Cerebellar cortex (tissue), 1 donor: ENCODE measurements around the gene PCK1.

Source experiments
- DNase-seq: peaks from one replicate; pipeline ENCODE4 v3.0.0-alpha.2; 2015; ENCODE audit warnings: low spot score

PCK1 gene

DNA sequence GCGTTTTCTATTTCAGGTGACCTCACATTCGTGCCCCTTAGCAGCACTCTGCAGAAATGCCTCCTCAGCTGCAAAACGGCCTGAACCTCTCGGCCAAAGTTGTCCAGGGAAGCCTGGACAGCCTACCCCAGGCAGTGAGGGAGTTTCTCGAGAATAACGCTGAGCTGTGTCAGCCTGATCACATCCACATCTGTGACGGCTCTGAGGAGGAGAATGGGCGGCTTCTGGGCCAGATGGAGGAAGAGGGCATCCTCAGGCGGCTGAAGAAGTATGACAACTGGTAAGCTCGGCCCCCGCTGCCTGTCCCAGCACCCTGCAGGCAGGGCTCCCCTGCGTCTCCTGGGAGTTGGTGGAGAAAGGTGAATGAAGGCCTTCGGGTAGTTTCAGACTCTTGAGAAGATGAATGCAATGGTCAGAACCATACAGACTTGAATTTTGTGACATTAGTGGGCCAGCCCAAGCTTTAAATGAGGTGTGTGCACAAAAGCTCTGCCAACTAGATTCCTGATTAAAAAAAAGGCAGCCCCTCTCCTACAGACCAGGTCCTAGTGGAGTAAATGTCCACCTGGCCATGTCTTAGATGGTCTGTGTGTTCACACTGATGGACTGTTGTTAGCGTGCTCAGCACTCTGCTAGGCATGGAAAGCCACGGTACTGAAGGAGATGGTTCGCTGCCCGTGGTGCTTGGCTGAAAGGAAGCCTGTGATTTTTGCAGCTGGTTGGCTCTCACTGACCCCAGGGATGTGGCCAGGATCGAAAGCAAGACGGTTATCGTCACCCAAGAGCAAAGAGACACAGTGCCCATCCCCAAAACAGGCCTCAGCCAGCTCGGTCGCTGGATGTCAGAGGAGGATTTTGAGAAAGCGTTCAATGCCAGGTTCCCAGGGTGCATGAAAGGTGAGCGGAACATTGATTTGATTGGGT is 708 bp downstream of the PCK1 start:
- no peak for DNase-seq

GRCh38 chr20:57562541-57563465 is 1.9 kb downstream of the PCK1 start:
- no peak for DNase-seq

GRCh38 chr20:57563522-57563921 is 2.6 kb downstream of the PCK1 start:
- no peak for DNase-seq

DNA sequence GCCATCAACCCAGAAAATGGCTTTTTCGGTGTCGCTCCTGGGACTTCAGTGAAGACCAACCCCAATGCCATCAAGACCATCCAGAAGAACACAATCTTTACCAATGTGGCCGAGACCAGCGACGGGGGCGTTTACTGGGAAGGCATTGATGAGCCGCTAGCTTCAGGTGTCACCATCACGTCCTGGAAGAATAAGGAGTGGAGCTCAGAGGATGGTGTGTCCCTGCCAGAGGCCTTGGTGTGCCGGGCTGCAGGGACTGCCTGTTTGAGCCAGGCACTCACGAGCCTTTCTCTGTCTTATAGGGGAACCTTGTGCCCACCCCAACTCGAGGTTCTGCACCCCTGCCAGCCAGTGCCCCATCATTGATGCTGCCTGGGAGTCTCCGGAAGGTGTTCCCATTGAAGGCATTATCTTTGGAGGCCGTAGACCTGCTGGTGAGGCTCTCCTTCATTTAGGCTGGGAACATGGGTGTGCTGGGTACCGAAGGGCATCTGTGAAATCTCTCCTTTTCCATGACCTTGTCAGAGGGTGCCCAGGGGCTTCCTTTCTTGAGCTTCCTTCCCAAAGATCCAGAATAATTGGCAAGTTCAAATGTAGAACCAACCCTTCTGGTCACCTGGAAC is 3.4 kb downstream of the PCK1 start:
- DNase-seq = no peak

GRCh38 chr20:57564951-57565642 is 4.2 kb downstream of the PCK1 start:
- no peak for DNase-seq

DNA sequence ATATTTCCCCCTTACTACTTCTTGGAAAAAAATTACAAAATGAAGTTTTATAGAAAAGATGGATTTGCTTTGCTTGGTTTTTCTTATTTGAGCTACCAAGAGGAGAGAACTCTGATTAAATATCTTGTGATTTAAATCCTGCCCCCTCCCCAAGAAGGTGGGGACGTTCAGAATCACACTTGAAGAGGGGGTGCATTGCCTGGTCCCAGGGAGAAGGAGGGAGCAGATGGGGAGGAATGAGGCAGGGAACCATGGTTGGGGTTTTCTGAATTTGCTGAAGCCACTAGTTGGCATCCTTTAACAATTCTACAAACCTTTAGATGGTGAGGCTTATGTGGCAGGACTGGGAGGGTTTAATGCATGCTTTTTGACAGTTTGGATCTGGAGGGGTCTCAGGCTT is 5.5 kb downstream of the PCK1 start:
- DNase-seq = no peak

DNA sequence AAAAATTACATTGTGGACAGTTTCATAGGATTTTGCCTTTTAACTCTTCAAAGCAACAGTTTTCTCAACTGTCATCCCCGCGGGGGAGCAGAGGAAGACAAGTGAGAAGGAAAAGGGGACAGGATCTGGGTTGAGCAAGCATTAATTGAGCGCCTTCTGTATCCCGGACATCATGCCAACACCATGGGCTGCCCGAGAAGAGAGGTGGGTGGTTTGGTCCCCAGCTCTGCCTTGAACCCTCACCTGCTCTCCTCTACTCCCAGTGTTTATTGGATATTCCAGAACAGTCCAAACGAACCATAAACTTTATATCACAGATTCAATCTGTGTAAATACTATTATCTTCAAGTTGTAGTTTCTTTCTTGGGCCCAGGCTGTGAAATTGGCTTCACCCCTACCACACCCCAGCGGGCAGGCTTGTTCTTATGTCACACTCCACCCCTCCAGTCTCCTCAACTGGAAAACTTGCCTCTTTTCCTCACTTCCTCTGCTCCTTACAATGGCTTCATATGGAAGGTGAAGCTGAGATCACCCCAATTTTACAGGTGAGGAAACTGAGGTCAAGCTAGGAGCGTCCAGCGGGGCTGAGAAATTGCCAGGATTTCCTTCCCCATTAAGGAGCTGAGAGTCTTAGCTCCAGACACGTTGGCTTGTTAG is 6.0 kb downstream of the PCK1 start:
- DNase-seq = no peak

GRCh38 chr20:57567471-57568079 is 6.7 kb downstream of the PCK1 start:
- DNase-seq = no peak

DNA sequence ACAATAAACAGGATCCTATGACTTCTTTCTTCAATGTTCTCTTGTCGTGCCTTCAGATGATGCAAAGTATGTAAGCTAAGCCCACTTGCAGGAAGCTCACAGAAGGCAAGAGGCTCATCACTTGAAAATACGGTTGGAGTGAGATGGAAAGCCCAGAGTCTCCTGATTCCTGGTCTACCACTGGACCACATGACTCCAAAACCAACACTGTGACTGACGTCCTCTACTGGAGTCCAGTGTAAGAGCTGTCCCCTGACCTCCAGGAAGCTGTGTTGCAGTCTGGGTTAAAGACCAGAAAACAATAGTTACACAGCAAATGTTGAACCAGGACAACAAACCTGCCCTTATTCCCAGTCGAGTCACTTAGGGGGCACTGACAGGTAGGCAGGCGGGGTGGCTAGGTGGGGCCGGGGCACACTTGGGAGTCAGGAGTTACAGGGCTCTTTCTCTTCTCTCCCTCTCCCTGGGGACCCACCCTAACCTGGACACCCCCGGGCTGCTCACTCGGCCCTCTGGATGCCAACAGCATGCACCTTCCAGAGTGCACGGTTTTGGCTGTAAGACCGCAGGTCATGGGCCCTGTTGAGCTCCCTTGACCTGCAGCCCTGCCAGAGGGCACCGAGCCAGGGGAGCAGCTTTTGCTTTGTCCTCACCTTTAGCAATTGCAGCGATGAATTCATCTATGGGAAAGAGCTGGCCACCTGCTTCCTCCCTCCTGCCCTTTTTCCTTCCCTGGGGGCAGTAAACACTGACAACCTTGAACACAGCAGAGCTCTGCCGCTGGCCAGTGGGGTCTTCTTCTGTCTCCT is 7.4 kb downstream of the PCK1 start:
- no peak for DNase-seq

GRCh38 chr20:57568960-57569359 is 8.1 kb downstream of the PCK1 start:
- no peak for DNase-seq

- no peak for DNase-seq
These were observed 9.4 kb downstream of the PCK1 start for GRCh38 chr20:57570145-57570850.

DNA sequence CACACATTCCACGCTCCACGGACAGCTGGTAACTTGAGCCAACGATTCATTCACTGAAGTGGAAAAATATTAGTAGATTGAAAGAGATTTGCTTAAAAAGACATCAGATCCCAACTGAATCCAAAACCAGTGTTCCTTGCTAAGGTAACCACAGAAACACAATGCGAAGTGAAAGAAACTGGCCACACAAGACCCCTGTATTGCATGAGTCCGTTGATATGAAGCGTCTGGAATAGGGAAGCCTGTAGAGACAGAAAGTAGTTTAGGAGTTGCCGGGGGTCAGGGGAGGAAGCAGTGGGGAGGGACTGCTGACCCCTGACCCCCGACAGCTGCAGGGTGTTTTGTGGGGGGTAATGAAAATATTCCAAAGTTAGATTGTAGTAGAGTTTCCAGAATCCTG is 10.0 kb downstream of the PCK1 start:
- no peak for DNase-seq

DNA sequence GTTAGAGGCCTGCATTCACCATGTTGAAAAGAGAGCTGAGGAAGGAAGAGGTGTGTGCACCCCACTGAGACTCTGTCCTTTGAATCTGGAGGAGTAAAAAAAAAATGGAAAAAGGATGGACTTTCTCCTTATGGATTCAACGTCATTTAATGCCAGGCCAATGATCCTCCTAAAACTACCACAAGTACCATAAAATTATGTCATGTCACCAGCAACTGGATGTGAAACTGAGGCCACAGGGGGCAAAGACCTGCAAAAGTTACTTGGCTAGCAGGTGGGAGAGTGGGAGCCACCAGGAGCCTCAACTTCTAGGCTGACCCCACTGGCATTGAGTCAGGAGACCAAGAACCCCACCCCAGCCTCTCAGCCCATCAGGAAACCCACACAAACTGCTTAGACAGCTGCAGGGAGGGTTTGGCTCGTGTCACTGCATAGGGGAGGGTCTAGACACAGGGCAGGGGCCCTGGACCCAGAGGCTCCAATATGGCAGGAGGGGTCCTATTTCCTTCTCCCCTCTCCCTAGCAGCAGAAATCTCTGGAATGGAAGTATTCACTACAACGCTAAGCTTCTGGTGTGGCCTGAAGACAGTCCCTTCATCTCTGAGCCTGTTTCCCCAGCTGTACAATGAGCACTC is 11.0 kb downstream of the PCK1 start:
- no peak for DNase-seq

GRCh38 chr20:57573242-57573641 is 12.3 kb downstream of the PCK1 start:
- no peak for DNase-seq

DNA sequence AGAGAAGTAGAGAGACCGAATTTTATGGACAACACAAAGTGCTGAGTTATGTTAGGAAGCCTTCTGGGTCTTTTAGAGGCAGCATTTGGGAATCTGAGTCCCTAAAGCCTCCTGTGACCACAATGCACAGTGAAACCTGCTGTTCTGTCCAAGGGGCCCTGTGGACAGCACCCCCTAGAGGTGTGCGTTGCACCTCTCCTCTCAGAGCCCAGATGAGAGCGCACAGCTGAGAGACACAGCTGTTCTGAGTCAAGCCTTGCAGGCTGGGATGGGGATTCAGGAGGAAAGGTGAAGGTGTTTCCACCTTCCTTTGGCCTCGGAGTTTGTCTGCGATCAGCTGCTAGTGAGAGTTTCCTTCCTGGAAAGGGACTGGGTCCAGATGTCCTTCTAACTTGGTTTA is 13.0 kb downstream of the PCK1 start:
- no peak for DNase-seq

GRCh38 chr20:57574954-57575353 is 14.0 kb downstream of the PCK1 start:
- no peak for DNase-seq

DNA sequence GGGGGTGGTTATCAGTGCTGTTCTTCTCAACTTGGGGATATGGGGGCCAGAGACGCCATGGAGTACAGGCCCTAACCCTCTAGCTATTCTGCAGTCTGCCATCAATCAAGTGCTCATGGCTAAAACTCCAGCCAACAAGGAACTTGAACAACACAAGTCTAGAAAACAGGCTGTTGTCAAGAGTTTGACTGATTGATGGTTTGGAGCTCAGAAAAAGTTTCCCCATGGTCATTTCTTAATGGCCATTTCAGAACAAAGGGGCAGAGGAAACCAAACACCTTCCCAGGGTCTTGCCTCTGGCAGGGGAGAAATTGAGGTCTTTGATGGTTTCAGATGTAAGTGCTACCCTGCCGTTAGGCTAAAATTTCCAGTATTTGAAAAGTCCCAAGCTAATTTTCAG is 15.1 kb downstream of the PCK1 start:
- DNase-seq = no peak

DNA sequence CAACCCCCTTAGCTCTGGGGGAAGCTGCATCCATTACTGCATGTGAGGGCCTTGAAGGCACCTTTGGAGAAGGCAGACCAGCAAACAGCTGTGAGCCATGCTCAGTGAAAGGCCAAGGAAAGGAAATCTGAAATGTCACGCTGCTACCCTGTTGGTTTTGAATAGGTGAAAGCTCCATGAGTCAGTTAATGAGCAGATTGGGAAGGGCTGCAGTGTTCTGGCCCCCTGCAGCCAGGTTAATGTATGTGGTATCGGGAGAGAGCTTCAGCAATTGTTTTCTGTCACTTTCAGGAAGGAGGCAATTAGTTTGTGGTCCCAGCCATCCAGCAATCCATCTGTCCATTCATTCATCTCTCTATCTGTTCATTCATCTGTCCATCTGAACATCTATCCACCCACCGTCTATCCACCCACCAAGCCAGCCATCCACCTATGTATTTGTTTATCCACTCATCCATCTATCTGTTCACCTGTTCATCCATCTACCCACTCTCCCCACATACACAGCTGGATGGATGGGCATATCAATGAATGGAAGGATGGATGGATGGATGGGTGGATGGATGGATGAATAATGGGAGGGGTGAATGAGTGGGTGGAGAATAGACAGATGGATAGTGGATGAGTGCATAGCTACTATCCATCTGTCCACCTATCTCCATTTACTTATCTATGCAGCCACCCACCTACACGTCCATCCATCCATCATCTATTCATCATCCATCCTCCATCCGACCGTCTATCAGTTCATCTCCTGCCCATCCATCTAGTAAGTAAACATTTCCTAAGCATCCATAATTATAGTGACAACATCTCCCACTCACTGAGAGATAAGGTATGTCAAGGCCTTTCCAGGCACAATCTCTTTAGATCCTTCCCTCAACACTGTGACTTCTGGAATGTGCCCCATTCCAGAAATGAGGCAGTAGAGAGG is 16.0 kb downstream of the PCK1 start:
- DNase-seq = no peak
